Suprapubic skin (tissue), 3 donors: Measurements from ENCODE around the gene ATP6V0E1.

Source experiments
- EP300 ChIP-seq: sonication (generic); formaldehyde crosslinking; IDR thresholded peaks from one replicate; pipeline ENCODE4 v1.6.1; 2017; ENCODE audit warnings: antibody characterized with exemption
- TF ChIP-seq, protein P1 (sequence below), 2 donors: fragments of 200-600 bp in 1 of 2; fragments of 450-650 bp in 1 of 2; sonication (generic) in 1 of 2; IDR thresholded peaks; one replicate each; pipeline ENCODE4 v1.5.1; 2016 to 2019; ENCODE audit warnings: antibody characterized with exemption in 2 of 2, mild to moderate bottlenecking in 1 of 2, moderate library complexity in 1 of 2

DNA sequence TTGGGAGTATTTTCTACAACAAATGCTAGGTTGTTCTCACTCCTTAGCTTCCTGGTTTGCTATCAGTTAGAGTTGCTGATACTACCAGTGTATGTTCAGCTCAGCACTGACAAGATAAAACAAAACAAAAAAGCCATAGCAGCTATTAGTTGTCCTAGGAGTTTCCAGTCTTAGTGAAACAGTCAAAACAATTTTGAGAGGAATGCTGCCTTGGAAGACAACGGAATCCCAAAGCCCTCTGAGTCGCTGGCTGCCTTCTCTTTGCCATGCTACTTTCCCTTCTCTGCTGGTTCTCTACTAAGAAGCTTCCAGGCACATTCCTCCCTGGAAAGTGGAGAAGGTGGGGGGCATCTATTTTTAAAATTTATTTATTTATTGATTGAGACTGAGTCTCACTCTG lies 67.2 kb downstream of the ATP6V0E1 start:
- TF ChIP-seq EP300, result no peak
- TF ChIP-seq, protein P1, sequence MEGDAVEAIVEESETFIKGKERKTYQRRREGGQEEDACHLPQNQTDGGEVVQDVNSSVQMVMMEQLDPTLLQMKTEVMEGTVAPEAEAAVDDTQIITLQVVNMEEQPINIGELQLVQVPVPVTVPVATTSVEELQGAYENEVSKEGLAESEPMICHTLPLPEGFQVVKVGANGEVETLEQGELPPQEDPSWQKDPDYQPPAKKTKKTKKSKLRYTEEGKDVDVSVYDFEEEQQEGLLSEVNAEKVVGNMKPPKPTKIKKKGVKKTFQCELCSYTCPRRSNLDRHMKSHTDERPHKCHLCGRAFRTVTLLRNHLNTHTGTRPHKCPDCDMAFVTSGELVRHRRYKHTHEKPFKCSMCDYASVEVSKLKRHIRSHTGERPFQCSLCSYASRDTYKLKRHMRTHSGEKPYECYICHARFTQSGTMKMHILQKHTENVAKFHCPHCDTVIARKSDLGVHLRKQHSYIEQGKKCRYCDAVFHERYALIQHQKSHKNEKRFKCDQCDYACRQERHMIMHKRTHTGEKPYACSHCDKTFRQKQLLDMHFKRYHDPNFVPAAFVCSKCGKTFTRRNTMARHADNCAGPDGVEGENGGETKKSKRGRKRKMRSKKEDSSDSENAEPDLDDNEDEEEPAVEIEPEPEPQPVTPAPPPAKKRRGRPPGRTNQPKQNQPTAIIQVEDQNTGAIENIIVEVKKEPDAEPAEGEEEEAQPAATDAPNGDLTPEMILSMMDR (IDR thresholded peaks at IDR 0.05), result no peak
